Sigmoid colon (tissue), 4 donors: ENCODE results near the gene RBAK.
"Not testable (repeated sequence)": the region's sequence is repeated elsewhere in the genome, so short reads cannot be mapped to it uniquely, and the experiment has no call there.

ENCODE experiments used
- EP300 ChIP-seq, 4 donors: sonication (generic); formaldehyde crosslinking; IDR thresholded peaks; one replicate each; pipeline ENCODE4 v1.6.1; 2017; ENCODE audit warnings: antibody characterized with exemption in 4 of 4
- POLR2A ChIP-seq, 2 donors: fragments of 450-650 bp; IDR thresholded peaks; one replicate each; pipeline ENCODE4 v1.6.1; 2016; ENCODE audit warnings: antibody characterized with exemption in 2 of 2, mild to moderate bottlenecking in 2 of 2, moderate library complexity in 2 of 2
- TF ChIP-seq, protein P1 (sequence below), 4 experiments: fragments of 450-650 bp in 3 of 4; fragments of 200-600 bp in 1 of 4; IDR thresholded peaks; one replicate each; pipeline ENCODE4 v1.5.1; 2016 to 2019; ENCODE audit warnings: antibody characterized with exemption in 4 of 4, mild to moderate bottlenecking in 3 of 4, moderate library complexity in 2 of 4

- TF ChIP-seq, protein P1, sequence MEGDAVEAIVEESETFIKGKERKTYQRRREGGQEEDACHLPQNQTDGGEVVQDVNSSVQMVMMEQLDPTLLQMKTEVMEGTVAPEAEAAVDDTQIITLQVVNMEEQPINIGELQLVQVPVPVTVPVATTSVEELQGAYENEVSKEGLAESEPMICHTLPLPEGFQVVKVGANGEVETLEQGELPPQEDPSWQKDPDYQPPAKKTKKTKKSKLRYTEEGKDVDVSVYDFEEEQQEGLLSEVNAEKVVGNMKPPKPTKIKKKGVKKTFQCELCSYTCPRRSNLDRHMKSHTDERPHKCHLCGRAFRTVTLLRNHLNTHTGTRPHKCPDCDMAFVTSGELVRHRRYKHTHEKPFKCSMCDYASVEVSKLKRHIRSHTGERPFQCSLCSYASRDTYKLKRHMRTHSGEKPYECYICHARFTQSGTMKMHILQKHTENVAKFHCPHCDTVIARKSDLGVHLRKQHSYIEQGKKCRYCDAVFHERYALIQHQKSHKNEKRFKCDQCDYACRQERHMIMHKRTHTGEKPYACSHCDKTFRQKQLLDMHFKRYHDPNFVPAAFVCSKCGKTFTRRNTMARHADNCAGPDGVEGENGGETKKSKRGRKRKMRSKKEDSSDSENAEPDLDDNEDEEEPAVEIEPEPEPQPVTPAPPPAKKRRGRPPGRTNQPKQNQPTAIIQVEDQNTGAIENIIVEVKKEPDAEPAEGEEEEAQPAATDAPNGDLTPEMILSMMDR (IDR thresholded peaks at IDR 0.05): not testable (repeated sequence)
- not testable (repeated sequence) for TF ChIP-seq POLR2A, EP300 (IDR thresholded peaks at IDR 0.05)
Observed at GRCh38 chr7:5023626-5024025, 22.0 kb upstream of the RBAK start.
